NCI-H2081 treated with DMSO at 0.1 percent for 48 hours (cell line): ENCODE measurements around the gene ZC3H8.
"Not testable (repeated sequence)": the region's sequence is repeated elsewhere in the genome, so short reads cannot be mapped to it uniquely, and the experiment has no call there.

Experiments used
- DNase-seq: peaks from one replicate; lab custom pipeline; 2025; lab: John Stamatoyannopoulos, UW

ZC3H8 gene

GRCh38 chr2:112254466-112255240, at the start of gene ZC3H8:
Gene ZC3H8, minus strand, starts transcription at chr2:112255042. Its CDS starts 61 bp downstream, at chr2:112254981.
- peak; percentile 69 for DNase-seq

- DNase-seq: no peak
Measured at GRCh38 chr2:112304298-112304941, 49.6 kb upstream of the ZC3H8 start.

- no peak for DNase-seq
Measured at GRCh38 chr2:112301973-112302372, 47.1 kb upstream of the ZC3H8 start.

GRCh38 chr2:112301171-112301584, 46.3 kb upstream of the ZC3H8 start:
- no peak for DNase-seq

GRCh38 chr2:112296407-112296806, 41.6 kb upstream of the ZC3H8 start:
- DNase-seq: no peak

GRCh38 chr2:112295407-112296078, 40.7 kb upstream of the ZC3H8 start:
- no peak for DNase-seq

GRCh38 chr2:112293636-112294401, 39.0 kb upstream of the ZC3H8 start:
- no peak for DNase-seq

- no peak for DNase-seq
Measured at GRCh38 chr2:112290648-112291047, 35.8 kb upstream of the ZC3H8 start.

GRCh38 chr2:112290088-112290487, 35.2 kb upstream of the ZC3H8 start:
- DNase-seq: no peak

- not testable (repeated sequence) for DNase-seq
Measured at GRCh38 chr2:112283535-112283934, 28.7 kb upstream of the ZC3H8 start.

- DNase-seq: not testable (repeated sequence)
Measured at GRCh38 chr2:112282066-112282465, 27.2 kb upstream of the ZC3H8 start.

- no peak for DNase-seq
Measured at GRCh38 chr2:112277596-112278220, 22.9 kb upstream of the ZC3H8 start.

GRCh38 chr2:112276954-112277353, 22.1 kb upstream of the ZC3H8 start:
- DNase-seq: no peak

- peak; percentile 20 for DNase-seq
Measured at GRCh38 chr2:112275887-112276773, 21.3 kb upstream of the ZC3H8 start.

- peak; percentile 84 for DNase-seq
Measured at GRCh38 chr2:112275311-112275886, 20.6 kb upstream of the ZC3H8 start, which contains the start of gene ZC3H6. Gene ZC3H6, plus strand, starts transcription at chr2:112275597. Its CDS starts 398 bp downstream, at chr2:112275995.

GRCh38 chr2:112273349-112273748, 18.5 kb upstream of the ZC3H8 start:
- no peak for DNase-seq

- no peak for DNase-seq
Measured at GRCh38 chr2:112272669-112273068, 17.8 kb upstream of the ZC3H8 start.

GRCh38 chr2:112268547-112268946, 13.7 kb upstream of the ZC3H8 start:
- DNase-seq: no peak

GRCh38 chr2:112262876-112263275, 8.0 kb upstream of the ZC3H8 start:
- no peak for DNase-seq

GRCh38 chr2:112260295-112260625, 5.4 kb upstream of the ZC3H8 start:
- DNase-seq: no peak
